Ovary (tissue), 3 donors: ENCODE measurements around the gene TNP2.

ENCODE experiments used
- CTCF ChIP-seq, 3 donors: fragments of 450-650 bp in 2 of 3; fragments of 200-600 bp in 1 of 3; IDR thresholded peaks; one replicate each; pipeline versions ENCODE4 v1.5.1 to v1.8.0; 2016 to 2022; ENCODE audit warnings: antibody characterized with exemption in 3 of 3, mild to moderate bottlenecking in 1 of 3
- EP300 ChIP-seq: sonication (generic); formaldehyde crosslinking; IDR thresholded peaks from one replicate; pipeline ENCODE4 v1.6.1; 2017; ENCODE audit warnings: antibody characterized with exemption
- POLR2A ChIP-seq: fragments of 450-650 bp; IDR thresholded peaks from one replicate; pipeline ENCODE4 v1.6.1; 2017; ENCODE audit warnings: antibody characterized with exemption, mild to moderate bottlenecking, moderate library complexity
- donor health status: DM: no; HTN: no; CAD: no.

GRCh38 chr16:11218604-11218962 lies 50.5 kb downstream of the TNP2 start:
- TF ChIP-seq CTCF (IDR thresholded peaks at IDR 0.05) (no peak), EP300 (no peak), POLR2A (no peak)
